OCI-LY7 (cell line): ENCODE results near the gene PET100. TPM values are rescaled to one million over a fixed set of nuclear protein-coding genes. Genes with fewer than 3 reads are reported as not detected.
"Not testable (repeated sequence)": the region's sequence is repeated elsewhere in the genome, so short reads cannot be mapped to it uniquely, and the experiment has no call there.

Experiments used
- BruUV-seq: library from RNA; stranded (reverse); fragments of 400-500 nt; replicated peaks from 2 replicates; lab custom pipeline; 2021; lab: Mats Ljungman, UMichigan
- CTCF ChIA-PET: fragments of 300-600 bp; sonication (Branson Sonifier 250); formaldehyde crosslinking; loops from one replicate; lab custom pipeline; 2022; ENCODE audit warnings: antibody characterized with exemption; ENCODE audit not compliant: unreplicated experiment; lab: Charles Lee
- POLR2A ChIA-PET: fragments of 300-600 bp; sonication (Branson Sonifier 250); formaldehyde crosslinking; loops from one replicate; lab custom pipeline; 2022; ENCODE audit warnings: antibody characterized with exemption; lab: Charles Lee
- DNase-seq: peaks from one replicate; pipeline ENCODE4 v3.0.0-alpha.2; 2015; ENCODE audit warnings: low spot score
- H2AFZ ChIP-seq: fragments of 200-600 bp; sonication (generic), shearing (Covaris generic); 2 replicates; pipeline ENCODE4 v1.6.1; 2014; ENCODE audit warnings: mild to moderate bottlenecking, antibody characterized with exemption, low read length, moderate library complexity
- H3K27ac ChIP-seq: fragments of 200-600 bp; sonication (generic); 2 replicates; pipeline ENCODE4 v1.5.1; 2014; ENCODE audit warnings: mixed run types, low read depth, mild to moderate bottlenecking, moderate library complexity, low read length, inconsistent platforms; ENCODE audit not compliant: poor library complexity, severe bottlenecking
- H3K36me3 ChIP-seq: fragments of 200-600 bp; sonication (generic); 2 replicates; pipeline ENCODE4 v1.6.1; 2014; ENCODE audit warnings: mild to moderate bottlenecking, antibody characterized with exemption, low read length, moderate library complexity, mixed read lengths; ENCODE audit not compliant: insufficient read depth
- H3K4me1 ChIP-seq: fragments of 200-600 bp; sonication (generic); 2 replicates; pipeline ENCODE4 v1.5.1; 2014; ENCODE audit warnings: mild to moderate bottlenecking, low read length; ENCODE audit not compliant: insufficient read depth, poor library complexity, severe bottlenecking
- H3K4me2 ChIP-seq: fragments of 200-600 bp; sonication (generic); 2 replicates; pipeline ENCODE4 v1.6.1; 2014; ENCODE audit warnings: mild to moderate bottlenecking, low read length
- H3K4me3 ChIP-seq: fragments of 200-600 bp; sonication (generic); 2 replicates; pipeline ENCODE4 v1.5.1; 2014; ENCODE audit warnings: mild to moderate bottlenecking, low read depth, low read length; ENCODE audit not compliant: poor library complexity, severe bottlenecking
- H3K79me2 ChIP-seq: fragments of 200-600 bp; sonication (generic); 2 replicates; pipeline ENCODE4 v1.6.1; 2016; ENCODE audit warnings: low read depth, mild to moderate bottlenecking, low read length, moderate library complexity, mixed read lengths; ENCODE audit not compliant: insufficient read depth
- H3K9me2 ChIP-seq: fragments of 200-600 bp; sonication (generic); 2 replicates; pipeline ENCODE4 v1.6.1; 2016; ENCODE audit warnings: mild to moderate bottlenecking, low read length, mixed read lengths; ENCODE audit not compliant: insufficient read depth
- H3K9me3 ChIP-seq: fragments of 200-600 bp; sonication (generic); 2 replicates; pipeline ENCODE4 v1.6.1; 2014; ENCODE audit warnings: mild to moderate bottlenecking, mixed run types, low read length, mixed read lengths
- H4K20me1 ChIP-seq: fragments of 200-600 bp; sonication (generic); 2 replicates; pipeline ENCODE4 v1.6.1; 2014; ENCODE audit warnings: mild to moderate bottlenecking, antibody characterized with exemption, low read length, moderate library complexity, mixed read lengths; ENCODE audit not compliant: insufficient read depth
- EZH2phosphoT487 ChIP-seq: fragments of 200-600 bp; sonication (generic); IDR thresholded peaks from 2 replicates; pipeline ENCODE4 v1.6.1; 2018; ENCODE audit warnings: low read depth, borderline replicate concordance, mild to moderate bottlenecking, mixed run types, antibody characterized with exemption, low read length, moderate library complexity, mixed read lengths
- intact Hi-C: fragments of 100-400 bp; cut with micrococcal nuclease; formaldehyde crosslinking; loops from one replicate; pipeline ENCODE4 v1.10.0; 2022; ENCODE audit not compliant: unreplicated experiment
- total RNA-seq, 2 experiments: library from RNA; depleted of rRNA in 1 of 2; stranded (reverse); fragments of >200 nt in 1 of 2; shearing (Covaris generic) in 1 of 2; gene quantifications; 2 replicates each; pipeline ENCODE4 v1.2.3, GENCODE V29; 2014 to 2022
- TF ChIP-seq, protein P1 (sequence below): fragments of 200-600 bp; sonication (generic); conservative IDR thresholded peaks from 2 replicates; pipeline ENCODE4 v1.5.1; 2014; ENCODE audit warnings: mild to moderate bottlenecking, antibody characterized with exemption, low read length, moderate library complexity, mixed read lengths

PET100 gene
- total RNA-seq, 2 experiments from 2014 or later = 48.8 to 118 TPM

DNA sequence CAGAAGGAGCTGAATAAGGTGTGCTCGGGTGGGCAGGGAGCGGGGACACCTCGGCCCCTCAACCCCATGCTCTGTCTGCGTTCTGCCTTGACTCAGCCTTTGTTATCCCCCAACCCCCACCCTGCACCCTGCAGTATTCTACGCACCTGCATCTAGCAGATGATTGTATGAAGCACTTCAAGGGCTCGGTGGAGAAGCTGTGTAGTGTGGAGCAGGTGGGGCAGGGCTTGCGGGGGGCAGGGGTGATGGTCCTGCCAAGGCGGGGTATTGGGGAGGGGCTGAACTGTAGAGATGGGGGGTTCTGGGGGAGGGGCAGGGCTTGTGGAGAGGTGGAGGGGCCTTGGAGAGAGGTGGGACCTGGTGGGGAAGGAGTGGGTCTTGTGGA, 13.4 kb downstream of the PET100 start:
- no peaks in the 10 kb centered on the region for H3K36me3 ChIP-seq
- CTCF ChIA-PET = no interaction called here
- DNase-seq = no peak
- H3K9me2 ChIP-seq = no peaks in the 10 kb centered on the region
- no peak overlapping the region for H3K4me3 ChIP-seq
- intact Hi-C loops = no loop called here
- no peaks in the 10 kb centered on the region for H3K9me3 ChIP-seq
- peaks cover 2% of the 10 kb centered on the region for H3K4me1 ChIP-seq
- POLR2A ChIA-PET = no interaction called here
- H3K4me2 ChIP-seq = no peak overlapping the region
- no peak overlapping the region for H2AFZ ChIP-seq
- BruUV-seq = no TSS peak
- no peaks in the 10 kb centered on the region for H3K79me2 ChIP-seq
- no peak overlapping the region for H3K27ac ChIP-seq
- no peak for TF ChIP-seq EZH2phosphoT487
- TF ChIP-seq, protein P1, sequence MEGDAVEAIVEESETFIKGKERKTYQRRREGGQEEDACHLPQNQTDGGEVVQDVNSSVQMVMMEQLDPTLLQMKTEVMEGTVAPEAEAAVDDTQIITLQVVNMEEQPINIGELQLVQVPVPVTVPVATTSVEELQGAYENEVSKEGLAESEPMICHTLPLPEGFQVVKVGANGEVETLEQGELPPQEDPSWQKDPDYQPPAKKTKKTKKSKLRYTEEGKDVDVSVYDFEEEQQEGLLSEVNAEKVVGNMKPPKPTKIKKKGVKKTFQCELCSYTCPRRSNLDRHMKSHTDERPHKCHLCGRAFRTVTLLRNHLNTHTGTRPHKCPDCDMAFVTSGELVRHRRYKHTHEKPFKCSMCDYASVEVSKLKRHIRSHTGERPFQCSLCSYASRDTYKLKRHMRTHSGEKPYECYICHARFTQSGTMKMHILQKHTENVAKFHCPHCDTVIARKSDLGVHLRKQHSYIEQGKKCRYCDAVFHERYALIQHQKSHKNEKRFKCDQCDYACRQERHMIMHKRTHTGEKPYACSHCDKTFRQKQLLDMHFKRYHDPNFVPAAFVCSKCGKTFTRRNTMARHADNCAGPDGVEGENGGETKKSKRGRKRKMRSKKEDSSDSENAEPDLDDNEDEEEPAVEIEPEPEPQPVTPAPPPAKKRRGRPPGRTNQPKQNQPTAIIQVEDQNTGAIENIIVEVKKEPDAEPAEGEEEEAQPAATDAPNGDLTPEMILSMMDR = no peak
- H4K20me1 ChIP-seq = no peaks in the 10 kb centered on the region

DNA sequence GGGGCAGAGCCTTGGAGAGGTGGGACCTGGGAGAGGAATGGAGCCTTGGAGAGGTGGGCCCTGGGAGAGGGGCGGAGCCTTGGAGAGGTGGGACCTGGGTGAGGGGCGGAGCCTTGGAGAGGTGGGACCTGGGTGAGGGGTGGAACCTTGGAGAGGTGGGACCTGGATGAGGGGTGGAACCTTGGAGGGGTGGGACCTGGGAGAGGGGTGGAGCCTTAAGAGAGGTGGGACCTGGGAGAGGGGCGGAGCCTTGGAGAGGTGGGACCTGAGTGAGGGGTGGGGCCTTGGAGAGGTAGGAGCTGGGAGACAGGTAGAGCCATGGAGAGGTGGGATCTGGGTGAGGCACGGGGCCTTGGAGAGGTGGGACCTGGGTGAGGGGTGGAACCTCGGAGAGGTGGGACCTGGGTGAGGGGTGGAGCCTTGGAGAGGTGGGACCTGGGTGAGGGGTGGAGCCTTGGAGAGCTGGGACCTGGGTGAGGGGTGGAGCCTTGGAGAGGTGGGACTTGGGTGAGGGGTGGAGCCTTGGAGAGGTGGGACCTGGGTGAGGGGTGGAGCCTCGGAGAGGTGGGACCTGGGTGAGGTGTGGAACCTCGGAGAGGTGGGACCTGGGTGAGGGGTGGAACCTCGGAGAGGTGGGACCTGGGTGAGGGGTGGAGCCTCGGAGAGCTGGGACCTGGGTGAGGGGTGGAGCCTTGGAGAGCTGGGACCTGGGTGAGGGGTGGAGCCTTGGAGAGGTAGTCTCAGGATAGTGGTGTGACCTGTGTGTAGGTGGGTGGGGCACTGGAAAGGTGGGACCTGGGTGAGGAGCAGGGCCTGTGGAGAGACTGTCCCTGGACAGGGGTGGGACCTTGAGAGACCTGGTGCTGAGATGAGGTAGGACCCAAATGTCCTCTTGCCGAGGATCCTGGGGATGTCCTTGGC, 14.3 kb downstream of the PET100 start:
- DNase-seq = peak; percentile 67
- not testable (repeated sequence) for H3K27ac ChIP-seq

DNA sequence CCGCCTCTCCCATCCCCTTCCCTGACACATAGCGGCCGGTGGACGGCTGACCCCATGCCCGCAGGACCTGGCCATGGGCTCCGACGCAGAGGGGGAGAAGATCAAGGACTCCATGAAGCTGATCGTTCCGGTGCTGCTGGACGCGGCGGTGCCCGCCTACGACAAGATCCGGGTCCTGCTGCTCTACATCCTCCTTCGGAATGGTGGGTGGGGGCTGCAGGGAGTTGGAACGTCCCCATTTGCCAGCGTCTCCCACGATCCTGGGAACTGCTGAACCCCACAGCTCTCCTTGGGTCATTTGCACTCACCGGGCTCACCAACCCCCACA, 14.9 kb downstream of the PET100 start:
- Histone ChIP-seq H3K4me3 (no peak overlapping the region), H3K9me2 (no peaks in the 10 kb centered on the region), H3K4me2 (no peak overlapping the region), H3K4me1 (no peaks in the 10 kb centered on the region), H2AFZ (no peak overlapping the region), H3K9me3 (no peaks in the 10 kb centered on the region), H3K36me3 (no peaks in the 10 kb centered on the region), H4K20me1 (no peaks in the 10 kb centered on the region), H3K27ac (no peak overlapping the region), H3K79me2 (no peaks in the 10 kb centered on the region)
- DNase-seq = no peak
- CTCF ChIA-PET = no interaction called here
- no TSS peak for BruUV-seq
- POLR2A ChIA-PET = no interaction called here
- intact Hi-C loops = no loop called here
- no peak for TF ChIP-seq EZH2phosphoT487
- TF ChIP-seq, protein P1 = no peak

More for the DNA sequence above, 14.3 kb downstream of the PET100 start:
- H3K36me3 ChIP-seq, H3K4me3 ChIP-seq, intact Hi-C loops, H3K79me2 ChIP-seq, H2AFZ ChIP-seq, H3K4me1 ChIP-seq, H3K9me2 ChIP-seq, H4K20me1 ChIP-seq, H3K4me2 ChIP-seq, H3K9me3 ChIP-seq, BruUV-seq: not testable (repeated sequence)
- POLR2A ChIA-PET = interaction anchor here (0.6 to 0.8 kb wide), 3 partner anchors 10 to 99 kb away, joined by 3 to 4 read pairs (median 3); no protein-coding TSS in a partner anchor
- CTCF ChIA-PET = interaction anchor here (0.6 kb wide), 1 partner anchor 9 kb away, joined by 3 read pairs; no protein-coding TSS in a partner anchor
